ENCODE data around the gene HOXA2.

HOXA2 gene

DNA sequence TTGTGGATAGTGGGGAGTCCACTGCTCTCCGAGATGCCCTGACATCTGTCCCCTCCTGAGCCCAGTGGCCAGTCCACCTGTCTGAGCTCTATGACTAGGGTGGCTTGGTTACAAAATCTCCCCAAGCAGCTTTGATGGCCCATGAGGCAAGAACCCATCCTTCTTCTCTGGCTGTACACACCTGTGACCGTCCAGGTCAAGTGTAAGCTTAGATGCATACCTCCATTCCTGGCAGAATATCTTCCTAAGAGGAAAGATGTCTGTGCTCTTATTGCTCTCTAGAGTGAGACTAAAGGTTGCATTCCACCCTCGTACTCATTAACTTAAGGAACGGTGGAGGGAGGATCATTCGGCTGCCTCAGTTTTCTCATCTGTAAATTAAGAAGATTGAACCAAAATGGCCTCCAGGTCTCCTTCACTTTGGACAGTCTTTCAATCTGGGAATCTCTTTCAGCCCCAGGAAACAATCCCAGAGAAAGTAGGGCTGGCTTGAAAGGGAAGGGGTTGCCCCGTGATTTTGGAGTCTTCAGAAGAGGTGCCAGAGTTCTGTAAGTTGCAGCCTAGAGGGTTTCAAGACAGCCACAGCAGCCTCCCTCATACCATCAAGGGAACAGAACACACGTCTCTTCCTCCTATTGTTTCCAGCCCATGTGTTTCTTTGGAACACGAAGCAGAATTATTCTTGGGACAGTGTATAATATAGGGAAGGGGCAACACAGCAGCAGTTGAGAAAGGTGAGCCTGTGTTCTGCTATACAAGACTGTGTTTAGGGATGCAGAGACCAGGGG lies 22.6 kb upstream of the HOXA2 start:
- no peak for DNase-seq

DNA sequence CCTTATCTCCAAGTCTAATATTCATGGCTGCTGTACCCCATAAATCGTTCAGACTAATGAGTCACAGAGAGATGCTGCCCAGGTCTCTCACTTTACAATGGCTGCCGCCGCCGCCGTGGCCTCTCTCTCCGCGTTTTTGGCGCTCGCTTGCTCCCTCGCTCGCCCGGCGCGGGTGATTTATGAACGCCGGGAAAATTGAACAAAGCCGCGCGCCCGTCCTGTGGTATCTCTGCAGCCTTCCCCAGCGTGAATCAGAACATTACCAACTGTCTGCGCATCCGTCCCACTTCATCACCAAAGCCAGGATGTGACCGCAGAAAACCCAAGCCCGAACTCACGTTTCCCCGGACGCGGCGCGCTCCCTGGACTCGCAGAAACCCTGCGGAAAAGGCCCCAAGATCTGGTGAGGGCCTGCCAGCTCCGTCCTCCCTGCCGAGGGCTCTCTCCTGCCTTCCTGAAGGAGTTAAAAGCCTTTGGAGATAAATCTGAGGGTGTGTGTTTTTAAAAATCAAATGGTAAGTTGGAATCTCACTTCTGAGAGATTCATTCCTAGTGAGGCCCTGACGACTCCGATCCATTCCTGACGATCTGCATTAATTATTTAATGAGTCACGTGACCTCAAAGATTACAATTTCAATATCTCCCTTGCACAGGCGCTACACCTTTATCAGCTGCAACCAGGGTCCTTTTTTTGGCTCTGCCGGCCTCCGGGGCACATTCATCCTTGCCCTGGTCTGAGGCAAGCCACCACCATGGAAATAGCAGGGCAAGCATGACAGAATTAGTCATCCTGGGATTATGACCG lies 21.8 kb upstream of the HOXA2 start:
- no peak for DNase-seq

DNA sequence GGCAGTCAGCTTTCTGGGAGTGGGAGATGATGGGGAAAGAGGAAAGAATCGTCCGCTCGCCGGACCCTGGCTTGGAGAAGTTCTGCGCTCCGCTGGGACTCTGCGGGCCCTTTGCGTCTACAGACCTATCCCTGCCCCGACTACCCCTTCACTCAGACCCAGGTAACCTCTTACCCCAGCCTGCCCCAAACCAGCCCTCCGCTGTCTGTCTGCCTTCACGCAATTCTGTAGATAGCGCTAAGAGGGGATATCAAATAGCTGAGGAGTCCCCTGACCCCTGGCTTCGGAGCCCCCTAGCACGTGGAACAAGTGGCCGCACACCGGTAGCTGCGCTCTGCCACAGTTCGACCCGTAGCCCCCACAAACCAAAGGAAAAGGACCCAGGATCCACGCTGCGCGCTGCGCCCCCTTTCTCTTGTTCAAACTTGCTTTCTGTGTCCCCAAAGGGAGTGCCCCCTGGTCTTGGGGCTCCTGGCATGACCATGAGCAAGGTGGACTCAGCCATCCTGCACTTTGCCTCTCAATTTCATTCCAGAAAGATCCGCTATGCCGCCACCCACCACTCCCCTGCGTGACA lies 21.1 kb upstream of the HOXA2 start:
- no peak for DNase-seq

DNA sequence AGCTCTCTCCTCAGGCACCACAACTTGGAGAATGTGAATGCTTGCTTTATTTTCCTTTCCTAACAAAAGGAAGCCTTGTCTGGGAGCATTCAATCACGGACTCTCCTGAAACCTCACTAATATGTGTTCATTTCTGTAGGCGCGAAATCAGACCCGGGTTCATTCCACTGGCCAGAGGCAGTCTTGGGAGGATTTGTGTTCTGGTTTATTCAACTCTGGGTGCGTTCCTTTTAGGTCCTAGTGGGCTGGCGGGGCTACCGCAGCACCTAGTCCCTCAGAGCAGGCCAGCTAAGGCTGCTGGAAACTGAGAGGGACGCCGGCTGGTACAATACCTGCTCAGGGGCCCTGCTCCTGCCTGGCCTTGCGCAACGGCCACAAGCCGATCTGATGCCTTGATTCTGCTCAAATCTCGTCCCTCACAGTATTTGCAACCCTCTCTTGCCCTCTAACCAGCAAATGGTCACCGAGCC lies 20.6 kb upstream of the HOXA2 start:
- DNase-seq: no peak

DNA sequence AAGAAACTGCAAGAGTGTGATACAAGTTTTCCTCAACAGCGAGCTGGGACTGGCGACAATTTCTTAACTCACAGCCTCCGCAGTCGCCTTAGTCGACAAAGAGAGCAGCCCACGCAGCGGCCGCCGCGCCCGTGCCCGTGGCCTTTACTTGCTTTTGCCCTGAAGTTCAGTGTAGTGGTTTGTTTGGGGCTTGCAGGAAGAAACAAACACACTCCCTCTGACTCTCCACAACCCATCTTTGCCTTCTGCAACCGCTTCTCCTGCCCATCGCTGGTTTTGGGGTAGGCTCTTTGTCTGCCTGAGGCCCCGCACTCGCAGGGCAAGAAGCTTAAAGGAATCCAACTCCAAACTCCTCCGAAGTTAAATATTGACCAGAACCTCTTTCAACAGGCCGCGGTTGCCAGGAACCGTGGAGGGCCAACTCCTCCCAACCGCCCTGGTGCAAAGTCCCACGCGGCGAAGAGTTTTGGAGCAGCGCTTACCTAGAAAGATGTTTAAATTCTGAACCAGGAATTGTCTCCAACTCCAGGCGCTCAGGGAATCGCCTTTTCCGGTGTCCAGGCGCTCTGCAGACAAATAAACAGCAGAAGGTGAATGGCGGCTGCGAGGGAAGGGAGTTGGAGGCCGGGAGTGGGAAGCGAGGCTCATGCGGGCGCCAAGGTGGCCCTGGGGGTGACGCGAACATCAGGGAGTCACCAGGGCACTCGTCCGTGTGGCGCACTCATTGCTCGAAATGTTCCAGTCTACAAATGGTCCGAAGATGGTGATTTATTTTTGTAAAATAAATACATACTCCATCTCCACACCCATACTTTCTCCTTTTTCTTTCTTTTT lies 19.8 kb upstream of the HOXA2 start:
- DNase-seq: no peak

DNA sequence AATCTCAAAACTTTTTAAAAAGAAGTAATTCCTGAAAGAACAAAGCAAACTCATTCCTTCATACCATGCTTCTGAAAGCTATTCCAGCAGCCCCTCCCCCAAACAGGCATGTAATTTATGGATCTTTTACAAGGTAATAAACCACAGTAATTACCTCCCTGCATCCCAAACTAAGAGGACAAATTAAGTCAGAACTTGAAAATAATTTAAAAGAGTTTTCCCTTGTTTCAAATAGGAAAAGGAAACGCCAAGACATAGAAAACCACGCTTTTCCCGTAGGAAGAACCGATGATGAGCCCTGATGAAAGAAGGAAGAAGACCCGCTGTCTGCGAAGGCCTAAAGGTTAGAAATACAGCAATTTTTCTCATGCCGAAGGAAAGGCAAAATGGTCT lies 19.2 kb upstream of the HOXA2 start:
- DNase-seq: no peak

DNA sequence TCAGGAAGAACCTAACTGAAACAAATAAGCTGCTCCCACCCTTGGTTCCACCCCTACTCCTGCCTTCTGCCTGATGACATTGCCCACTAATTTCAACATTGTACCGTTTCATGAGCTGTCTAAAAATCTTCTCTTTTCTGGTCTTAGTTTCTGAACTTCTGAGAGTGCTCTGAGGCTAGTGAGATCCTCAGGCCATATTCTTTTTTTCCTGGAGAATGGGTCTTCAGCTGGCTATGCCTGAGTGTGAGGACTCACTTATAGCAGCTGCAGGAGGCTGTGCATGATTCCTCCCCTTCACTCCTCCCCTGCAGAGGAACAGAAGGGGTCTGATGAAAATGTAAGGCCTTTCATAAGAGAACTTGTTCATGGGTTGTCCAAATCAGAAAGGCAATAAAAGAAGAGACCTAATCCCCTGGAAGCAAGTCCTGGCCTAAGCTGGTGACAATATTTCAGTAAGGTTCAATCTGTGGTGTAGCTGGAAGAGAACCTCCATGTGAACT lies 17.0 kb upstream of the HOXA2 start:
- DNase-seq: no peak

DNA sequence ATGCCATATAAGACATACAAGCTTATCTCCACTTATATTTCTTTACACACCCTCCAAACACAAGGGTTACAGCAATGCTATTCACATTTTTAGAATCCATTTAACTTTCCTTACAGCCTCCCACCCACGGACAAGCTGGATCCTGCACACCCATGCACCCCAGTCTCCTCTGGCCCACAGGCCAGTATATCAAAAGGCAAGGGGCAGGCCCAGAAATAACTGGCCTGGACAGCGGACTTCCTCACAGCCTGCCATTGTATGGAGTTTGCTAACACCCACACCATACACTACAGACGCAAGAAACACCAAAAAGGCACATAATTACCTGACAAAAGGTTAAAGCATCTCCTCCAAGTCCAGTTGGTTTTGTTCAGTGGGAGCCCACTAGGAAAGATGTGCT lies 16.1 kb upstream of the HOXA2 start:
- no peak for DNase-seq

DNA sequence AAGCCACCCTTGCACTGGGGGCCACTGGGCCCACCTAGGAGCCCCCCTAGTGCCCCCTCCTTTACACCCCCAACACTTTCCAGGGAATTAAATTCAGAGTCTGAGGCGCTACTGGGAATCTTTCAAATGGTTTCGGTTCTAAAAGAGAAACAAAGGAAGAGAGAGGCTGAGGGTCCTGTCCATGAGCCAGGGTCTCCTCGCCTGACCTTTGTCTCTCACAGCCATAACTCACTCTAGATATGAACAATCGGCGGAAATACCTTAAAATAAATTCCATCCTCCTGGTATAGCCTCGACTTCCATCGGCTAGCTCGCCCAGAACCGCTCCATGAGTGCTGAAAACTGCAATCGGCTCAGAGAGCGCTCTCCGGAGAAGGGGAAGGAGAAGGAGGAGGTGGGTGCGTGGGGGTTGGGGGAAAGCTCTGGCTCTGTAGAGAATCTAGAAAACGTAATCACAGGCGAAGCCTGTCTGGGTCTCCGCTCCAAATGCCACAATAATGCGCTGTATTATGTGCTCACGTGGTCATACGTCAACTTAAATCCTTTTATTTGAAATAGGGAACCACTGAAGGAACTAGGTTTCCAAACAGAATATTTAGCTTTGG lies 15.5 kb upstream of the HOXA2 start:
- DNase-seq: no peak

DNA sequence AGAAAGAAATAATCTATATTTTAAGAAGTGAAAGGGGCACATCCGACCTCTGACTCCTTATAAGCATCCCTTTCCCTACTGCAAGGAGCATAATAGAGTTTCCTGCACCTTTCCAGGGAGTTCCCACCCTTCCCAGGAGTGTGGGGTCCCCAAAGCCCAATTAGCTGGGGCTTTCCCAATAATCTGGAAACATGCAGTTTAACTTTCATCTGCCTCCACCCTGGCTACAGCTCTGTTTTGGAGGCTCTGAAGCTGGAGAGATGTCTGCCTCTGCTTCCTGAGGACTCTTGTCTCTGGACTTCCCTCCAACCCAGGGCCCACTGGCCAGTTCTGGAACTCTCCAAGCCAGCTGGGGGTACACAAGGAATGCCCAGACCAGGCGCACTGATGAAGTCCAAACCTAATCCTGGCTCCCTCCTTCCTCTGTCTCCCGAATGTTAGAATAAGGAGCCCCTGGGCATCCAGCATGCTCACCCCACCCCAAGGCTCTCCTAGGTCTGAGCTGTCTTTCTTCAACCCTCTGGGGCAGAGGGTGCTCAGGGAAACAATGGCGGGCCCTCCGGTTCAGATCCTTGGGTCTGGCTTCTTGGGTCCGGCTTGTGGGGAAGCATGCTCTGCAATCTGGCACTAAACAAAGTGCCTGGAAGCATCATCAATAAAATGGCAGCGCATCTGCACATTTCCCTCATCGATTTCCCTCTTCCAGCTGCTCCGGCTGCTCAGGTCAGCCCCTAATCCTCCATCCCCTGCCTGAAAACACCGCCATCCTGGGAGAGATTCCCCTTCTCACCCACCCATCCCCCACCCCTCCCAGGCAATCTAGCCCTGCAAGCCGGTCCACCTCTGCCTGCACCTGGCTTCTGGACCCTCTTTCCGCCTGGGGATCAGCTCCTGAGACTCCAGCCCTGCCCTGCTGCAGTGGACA lies 14.7 kb upstream of the HOXA2 start:
- no peak for DNase-seq

DNA sequence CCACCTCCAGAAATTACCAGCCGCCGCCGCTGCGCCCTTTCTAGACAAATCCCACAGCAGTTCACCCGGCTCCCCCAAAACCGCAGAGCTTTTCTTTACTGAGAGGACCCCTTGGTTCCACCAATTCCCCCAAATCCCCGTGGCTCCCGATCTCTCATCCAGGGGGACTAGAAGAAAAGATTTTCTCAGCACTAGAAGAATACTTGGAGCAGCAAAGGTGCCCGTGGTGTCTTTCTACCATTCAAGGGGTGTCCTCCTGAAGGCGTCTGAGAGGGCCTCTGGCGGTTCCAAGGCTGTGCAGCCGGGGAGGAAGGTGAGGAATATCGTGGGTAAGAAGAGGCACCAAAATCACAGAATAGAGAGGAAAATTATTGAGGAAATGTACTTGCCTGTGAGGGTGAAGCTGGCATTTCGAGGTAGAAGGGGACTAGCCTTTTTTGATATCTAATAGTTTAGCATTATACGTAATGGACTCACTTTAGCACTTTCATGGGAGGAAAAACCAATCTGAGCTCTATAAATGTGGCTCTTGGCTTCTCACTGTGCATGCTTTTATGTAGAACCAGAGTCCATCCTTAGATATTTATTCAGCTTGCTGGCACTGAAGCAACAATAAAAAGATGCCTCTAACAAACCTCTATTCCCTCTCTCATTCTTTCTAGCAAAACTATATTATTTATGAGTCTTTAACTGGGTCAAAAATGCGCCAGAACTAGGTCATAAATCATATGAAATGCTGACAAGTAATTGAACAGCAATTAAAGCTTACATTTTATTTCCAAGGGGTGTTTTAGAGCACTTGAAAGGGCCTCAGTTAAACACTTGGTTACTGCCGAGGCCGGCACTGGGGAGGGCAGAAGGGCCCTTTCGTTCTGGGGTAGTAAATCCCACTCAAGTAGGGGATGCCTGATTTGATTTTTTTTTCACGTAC lies 13.8 kb upstream of the HOXA2 start:
- no peak for DNase-seq

DNA sequence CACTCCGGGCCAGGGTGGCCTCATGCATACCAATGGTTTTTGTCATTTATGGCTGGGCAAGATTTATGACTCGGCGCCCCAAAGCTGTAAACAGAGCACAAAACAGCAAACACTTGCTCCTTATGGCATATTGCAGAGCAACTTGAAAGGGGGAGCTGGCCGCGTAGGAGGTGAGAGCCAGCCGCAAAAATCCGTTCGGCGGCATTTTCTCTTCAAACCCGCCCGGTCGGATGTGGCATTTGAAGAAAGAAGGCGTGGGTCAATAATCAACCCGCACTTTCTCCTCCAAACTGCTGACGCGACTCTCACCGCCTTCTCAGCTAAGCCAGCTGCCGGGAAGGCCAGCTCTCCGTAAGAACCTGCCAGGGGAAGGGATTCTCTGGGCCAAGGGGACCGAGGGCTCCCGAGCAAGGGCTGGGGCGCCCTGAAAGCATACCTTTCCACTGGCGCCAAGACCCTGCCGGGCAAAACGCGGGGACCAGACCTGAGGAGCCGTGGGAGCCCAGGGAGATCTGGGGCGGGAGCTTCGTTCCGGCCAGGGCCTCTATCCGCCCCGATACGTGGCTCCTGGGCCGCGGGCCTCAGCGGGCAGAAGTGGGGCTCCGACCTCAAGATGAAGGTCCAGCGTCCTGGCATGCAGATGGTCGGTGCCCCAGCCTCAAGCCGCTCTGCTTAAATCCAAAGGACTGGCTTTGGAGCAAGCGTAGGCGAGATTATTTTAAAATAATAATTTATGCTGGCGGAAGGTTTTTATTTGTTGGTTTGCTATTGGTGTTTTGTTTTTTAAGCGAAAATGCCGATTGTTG lies 12.9 kb upstream of the HOXA2 start:
- no peak for DNase-seq

DNA sequence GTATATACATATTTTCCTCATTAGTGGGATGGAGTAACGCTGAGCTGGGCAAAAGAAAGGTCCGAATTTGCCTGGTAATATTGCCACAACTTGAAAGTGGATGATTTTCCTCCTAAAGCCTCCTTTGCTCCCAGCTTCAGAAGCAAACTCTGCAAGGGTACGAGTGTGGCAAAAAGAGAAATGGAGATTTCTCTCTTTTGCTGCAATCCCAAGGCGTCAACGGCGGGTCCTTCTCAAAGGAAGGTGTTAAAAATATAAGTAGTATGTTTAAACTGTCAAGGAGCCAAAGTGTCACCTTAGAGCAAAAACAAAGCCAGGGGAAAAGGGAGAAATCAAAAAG lies 12.4 kb upstream of the HOXA2 start:
- DNase-seq: no peak

DNA sequence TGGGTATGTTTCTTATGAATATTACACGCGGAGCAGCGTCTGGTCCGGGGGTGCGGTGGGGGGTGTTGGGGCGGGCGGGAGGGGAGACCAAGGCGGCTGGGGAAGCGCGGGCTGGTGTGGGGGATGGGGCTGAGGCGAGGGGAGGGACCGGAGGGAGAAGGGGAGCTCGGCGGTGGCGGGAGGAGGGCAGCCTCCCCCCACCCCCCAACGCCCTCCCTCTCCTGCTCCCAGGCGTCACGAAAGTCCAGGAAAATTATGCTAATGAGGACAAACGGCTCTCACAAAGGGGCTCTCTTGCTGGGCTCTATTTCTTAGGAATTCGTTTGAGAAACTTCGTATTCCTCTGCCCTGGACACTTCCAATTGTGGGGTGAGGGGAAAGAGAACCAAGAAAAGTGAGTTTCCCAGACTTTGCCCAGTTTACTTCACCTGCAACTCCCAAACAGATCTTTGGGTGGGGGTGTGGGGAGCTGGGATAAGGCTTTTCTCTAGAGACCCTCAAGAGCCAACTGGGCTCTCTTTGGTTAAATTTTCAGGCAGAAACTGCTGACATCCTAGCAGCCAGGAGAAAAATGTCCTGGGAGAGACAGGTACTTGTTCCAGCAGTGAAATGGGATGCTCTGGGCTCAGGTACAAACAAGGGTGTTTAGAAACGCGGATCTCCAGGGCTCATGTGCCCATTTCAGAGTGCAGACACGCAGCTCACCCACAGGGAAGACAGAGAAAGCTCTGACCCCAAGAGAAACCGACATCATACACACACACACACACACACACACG lies 11.7 kb upstream of the HOXA2 start:
- DNase-seq: no peak

DNA sequence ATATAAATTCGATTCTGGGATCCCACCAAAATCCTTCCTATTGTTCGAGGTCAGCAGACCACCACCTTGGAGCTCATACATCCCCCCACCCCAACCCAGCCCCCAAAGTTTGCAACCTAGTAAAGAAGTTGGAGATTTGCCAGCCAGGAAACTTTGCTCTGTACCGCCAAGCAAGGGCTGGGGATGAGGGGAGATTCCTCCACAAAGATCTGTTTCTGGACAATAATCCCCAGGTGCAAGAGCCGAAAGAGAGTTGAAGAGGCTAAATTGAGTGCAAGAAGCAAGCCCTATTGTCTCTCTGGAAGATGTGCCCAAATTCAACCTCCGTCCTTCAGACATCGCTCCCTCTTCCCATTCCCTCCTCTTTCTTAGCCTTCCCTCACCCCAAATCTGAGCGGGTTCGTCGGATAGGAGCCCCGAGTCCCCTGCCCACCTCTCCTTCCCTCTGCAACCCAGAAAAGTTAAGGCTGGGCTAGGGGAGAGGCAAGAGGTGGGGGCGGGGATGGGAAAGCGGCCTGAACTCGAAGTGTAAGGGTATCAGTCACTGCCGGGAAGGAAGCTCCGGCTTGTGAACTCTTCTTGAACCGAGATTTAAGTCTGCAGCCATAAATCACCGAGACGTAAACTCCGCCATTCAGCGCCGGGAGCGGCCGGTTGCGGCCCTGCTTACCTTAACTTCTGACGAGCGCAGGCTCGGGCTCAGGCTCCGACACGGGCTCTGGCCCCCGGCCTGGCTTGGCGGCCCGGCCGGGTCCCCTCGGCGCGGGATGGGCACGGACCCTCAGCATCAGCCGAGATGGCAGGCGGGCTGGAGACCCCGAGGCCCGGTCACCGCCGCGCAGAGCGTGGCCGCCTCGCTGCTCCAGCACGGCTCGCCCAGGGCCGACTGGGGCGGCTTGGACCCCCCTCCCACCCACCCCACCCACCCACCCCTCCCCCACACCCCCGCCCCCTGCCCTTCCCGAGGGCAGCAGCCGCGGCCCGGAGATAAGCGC lies 10.8 kb upstream of the HOXA2 start:
- DNase-seq: no peak

DNA sequence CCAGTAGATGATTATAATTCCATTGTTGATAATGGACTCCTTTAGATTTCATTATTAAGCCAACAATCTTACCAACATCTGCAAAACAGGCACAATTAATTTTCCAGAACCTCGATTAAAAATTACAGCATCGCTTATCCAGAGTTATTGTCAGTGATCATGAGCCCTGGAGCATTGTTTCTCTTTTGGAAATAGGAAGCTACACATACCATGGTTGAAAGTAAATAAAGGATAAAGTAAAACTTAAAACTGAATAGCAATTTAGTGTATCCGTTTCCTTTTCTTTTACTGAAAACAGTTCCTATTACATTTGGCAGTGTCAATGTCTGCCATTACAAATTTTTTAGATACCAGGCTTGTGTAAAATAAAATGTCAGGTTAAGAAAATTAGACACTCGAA lies 9.9 kb upstream of the HOXA2 start:
- no peak for DNase-seq

DNA sequence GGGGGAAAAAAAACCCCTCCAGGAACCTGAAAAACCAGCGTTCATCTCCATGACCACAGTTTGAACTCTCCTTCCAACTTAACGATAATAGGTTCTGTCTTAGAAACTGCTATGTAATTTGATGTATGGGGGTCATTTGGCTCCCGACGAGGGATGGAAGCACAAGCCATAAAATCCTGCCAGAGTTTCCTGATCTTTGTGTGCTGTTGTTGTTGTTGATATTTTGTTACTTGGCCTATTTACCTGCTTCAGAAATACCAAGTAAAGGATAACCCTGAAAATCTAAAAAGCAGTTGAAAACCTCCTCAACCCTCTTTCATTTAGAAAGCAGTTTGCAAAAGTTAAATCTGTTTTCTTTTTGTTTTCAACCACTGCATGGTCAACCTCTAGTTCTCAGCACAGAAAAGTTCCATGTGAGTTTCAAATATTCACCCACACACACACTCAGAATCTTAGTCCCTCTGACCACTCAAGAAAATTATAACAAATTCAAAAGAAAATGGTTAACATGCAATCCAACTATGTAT lies 9.3 kb upstream of the HOXA2 start:
- DNase-seq: no peak

Measured in activated CD4-positive, alpha-beta T cell treated with anti-CD3 and anti-CD28 coated beads, Interleukin-2, amount 50 U/mL, for 48 hours (primary cell).